Stomach (tissue), 9 donors: Measurements from ENCODE around the gene FGF23. TPM values are rescaled to one million over a fixed set of nuclear protein-coding genes. Genes with fewer than 3 reads are reported as not detected.

Experiments used
- DNase-seq, 2 donors: peaks; one replicate each; pipeline versions ENCODE4 v3.0.0 to v3.0.0-alpha.2; 2013 to 2019
- H3K27ac ChIP-seq, 5 donors: fragments of 200-600 bp in 4 of 5; sonication (generic) in 4 of 5; one replicate each; pipeline ENCODE4 v1.5.1; 2013 to 2019; ENCODE audit warnings: mild to moderate bottlenecking in 1 of 5, moderate library complexity in 1 of 5
- H3K27me3 ChIP-seq, 3 donors: fragments of 200-600 bp; sonication (generic); one replicate each; pipeline ENCODE4 v1.5.1; 2017 to 2019; ENCODE audit warnings: mixed run types in 1 of 3
- H3K36me3 ChIP-seq, 4 donors: fragments of 200-600 bp; sonication (generic); 1 replicate in 3 of 4; 2 replicates in 1 of 4; pipeline ENCODE4 v1.5.1; 2016 to 2019
- H3K4me1 ChIP-seq, 4 donors: fragments of 200-600 bp; sonication (generic); one replicate each; pipeline ENCODE4 v1.5.1; 2016 to 2019
- H3K4me3 ChIP-seq, 4 donors: fragments of 200-600 bp; sonication (generic) in 3 of 4; one replicate each; pipeline ENCODE4 v1.5.1; 2016 to 2019; ENCODE audit warnings: mild to moderate bottlenecking in 1 of 4
- H3K9me3 ChIP-seq, 4 donors: fragments of 200-600 bp; sonication (generic); one replicate each; pipeline ENCODE4 v1.5.1; 2016 to 2019
- EP300 ChIP-seq: sonication (generic); formaldehyde crosslinking; IDR thresholded peaks from one replicate; pipeline ENCODE4 v1.6.1; 2017; ENCODE audit warnings: antibody characterized with exemption
- POLR2A ChIP-seq, 4 donors: fragments of 450-650 bp; IDR thresholded peaks; one replicate each; pipeline ENCODE4 v1.6.1; 2016; ENCODE audit warnings: antibody characterized with exemption in 4 of 4, control low read depth in 2 of 4, mild to moderate bottlenecking in 1 of 4, moderate library complexity in 1 of 4
- POLR2AphosphoS5 ChIP-seq, 3 donors: sonication (generic); formaldehyde crosslinking; IDR thresholded peaks; one replicate each; pipeline ENCODE4 v1.6.1; 2016; ENCODE audit warnings: antibody characterized with exemption in 3 of 3
- WGBS, 5 donors: extraction: QIAGEN DNeasy Blood & Tissue Kit in 3 of 5; methylation state at CpG; one replicate each; pipeline versions ENCODE4 v1.1.5 to v1.1.7; 2013 to 2018; 5-methylcytosine and 5-hydroxymethylcytosine counted together
- intact Hi-C: fragments of 100-400 bp; cut with DNase I; formaldehyde crosslinking; loops from one replicate; pipeline ENCODE4 v1.15.1; 2023; ENCODE audit warnings: low total_unique reads
- polyA plus RNA-seq, 3 donors: library from polyadenylated mRNA; stranded (reverse); fragments of 200-250 nt; gene quantifications; one replicate each; pipeline ENCODE4 v1.2.3, GENCODE V29; 2013
- total RNA-seq, 5 donors: library from RNA; depleted of rRNA; stranded (reverse); fragments of >200 nt; gene quantifications; one replicate each; pipeline versions ENCODE4 v1.1.0 to v1.2.3, GENCODE V29; 2014 to 2016
- TF ChIP-seq, protein P1 (sequence below), 7 experiments: fragments of 450-650 bp in 4 of 7; fragments of 200-600 bp in 3 of 7; sonication (generic) in 3 of 7; IDR thresholded peaks; one replicate each; pipeline ENCODE4 v1.5.1; 2016 to 2019; ENCODE audit warnings: antibody characterized with exemption in 7 of 7, control low read depth in 2 of 7, mild to moderate bottlenecking in 1 of 7
- donor health status: healthy with polysubstance abuse.
- donor health status: Bipolar disorder and iron deficiency.
- donor health status: healthy.

The FGF23 gene
- total and polyA plus RNA-seq, 8 donors, result not detected

DNA sequence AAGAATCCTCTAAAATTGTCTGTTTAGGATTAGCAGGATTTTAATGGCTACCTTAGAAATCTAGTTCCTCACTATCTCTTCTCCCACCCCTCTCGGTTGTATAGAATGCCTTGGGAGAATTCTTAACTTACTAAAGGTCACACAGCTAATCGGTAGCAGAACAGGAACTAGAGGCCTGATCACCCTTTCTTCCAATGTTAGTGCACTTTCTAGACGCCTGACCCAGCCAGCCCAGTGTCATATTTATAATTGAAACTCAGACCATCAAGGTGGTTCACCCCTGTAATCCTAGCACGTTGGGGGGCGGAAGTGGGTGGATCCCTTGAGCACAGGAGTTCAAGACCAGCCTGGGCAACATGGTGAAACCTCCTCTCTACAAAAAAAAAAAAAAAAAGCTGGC, 56.8 kb downstream of the FGF23 start:
- Histone ChIP-seq H3K4me3 (no peak overlapping the region), H3K9me3 (no peaks in the 10 kb centered on the region), H3K36me3 (peaks cover 0 to 4% (median 0%) of the 10 kb centered on the region in 4 donors), H3K27ac (peak overlapping the region in 1 of 5 donors; percentile 10), H3K4me1 (peaks cover 4 to 54% (median 22%) of the 10 kb centered on the region in 4 donors), H3K27me3 (no peaks in the 10 kb centered on the region)
- TF ChIP-seq EP300 (no peak), POLR2A (IDR thresholded peaks at IDR 0.05) (no peak), POLR2AphosphoS5 (IDR thresholded peaks at IDR 0.05) (no peak)
- TF ChIP-seq, protein P1, sequence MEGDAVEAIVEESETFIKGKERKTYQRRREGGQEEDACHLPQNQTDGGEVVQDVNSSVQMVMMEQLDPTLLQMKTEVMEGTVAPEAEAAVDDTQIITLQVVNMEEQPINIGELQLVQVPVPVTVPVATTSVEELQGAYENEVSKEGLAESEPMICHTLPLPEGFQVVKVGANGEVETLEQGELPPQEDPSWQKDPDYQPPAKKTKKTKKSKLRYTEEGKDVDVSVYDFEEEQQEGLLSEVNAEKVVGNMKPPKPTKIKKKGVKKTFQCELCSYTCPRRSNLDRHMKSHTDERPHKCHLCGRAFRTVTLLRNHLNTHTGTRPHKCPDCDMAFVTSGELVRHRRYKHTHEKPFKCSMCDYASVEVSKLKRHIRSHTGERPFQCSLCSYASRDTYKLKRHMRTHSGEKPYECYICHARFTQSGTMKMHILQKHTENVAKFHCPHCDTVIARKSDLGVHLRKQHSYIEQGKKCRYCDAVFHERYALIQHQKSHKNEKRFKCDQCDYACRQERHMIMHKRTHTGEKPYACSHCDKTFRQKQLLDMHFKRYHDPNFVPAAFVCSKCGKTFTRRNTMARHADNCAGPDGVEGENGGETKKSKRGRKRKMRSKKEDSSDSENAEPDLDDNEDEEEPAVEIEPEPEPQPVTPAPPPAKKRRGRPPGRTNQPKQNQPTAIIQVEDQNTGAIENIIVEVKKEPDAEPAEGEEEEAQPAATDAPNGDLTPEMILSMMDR (IDR thresholded peaks at IDR 0.05), result no peak
- WGBS, 5 donors, result 65 to 79% (median 75%) methylated on average over 5 of the region's 5 CpGs
- intact Hi-C loops, result no loop called here
- DNase-seq, result no peak

DNA sequence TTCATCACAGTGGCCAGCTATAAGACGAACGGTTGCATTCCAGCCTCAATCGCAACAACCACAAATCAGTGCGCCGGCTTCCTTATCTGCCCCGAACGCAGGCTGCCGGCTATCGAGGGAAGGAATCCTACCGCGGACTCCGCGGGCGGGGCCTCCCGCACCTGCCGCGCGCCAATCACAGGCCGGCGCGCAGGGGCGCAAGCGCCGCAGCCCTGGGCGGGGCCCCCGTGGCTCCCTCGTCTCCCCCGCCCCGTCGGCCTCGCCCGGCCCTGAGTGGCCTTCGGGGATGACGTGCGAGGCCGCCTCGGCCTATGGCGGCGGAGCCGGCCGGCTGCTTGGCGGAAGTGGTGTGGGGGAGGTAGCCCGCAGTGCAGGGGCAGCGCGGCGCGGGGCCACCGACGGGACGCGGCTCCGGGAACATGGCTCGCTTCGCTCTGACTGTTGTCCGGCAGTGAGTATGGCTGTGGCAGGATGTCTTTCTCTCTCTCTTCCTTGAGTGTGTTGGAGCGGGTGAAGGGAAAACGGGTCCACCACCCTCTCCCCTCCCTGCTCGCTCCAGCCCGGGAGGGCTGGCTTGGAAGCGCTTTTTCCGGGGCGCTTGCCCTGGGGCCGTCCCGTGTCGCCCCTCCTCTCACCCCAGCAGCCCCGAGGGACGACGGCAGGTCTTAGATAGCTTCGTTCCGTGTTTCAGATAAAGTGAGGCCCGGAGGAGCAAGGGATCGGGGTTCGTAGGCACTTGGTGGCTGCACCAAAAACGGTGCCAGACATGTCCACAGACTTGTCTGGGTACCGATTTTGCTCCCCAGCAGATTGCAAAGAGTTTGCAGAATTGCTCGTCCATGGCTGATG, 58.4 kb downstream of the FGF23 start, which contains the start of gene TIGAR:
Gene TIGAR, plus strand, starts transcription at position 361 of the 849 bp plus-strand sequence. Its CDS starts 59 bp downstream, at position 420.
- no peaks in the 10 kb centered on the region for H3K27me3 ChIP-seq
- peak within 1 kb of the TSS; percentile 86 to 92 (median 90) for H3K27ac ChIP-seq
- H3K36me3 ChIP-seq, result peaks cover 0 to 4% (median 0%) of the 10 kb centered on the region in 4 donors
- TF ChIP-seq, protein P1 (IDR thresholded peaks at IDR 0.05), result no peak
- TF ChIP-seq POLR2AphosphoS5 (IDR thresholded peaks at IDR 0.05), result peak; percentile 91 to 98 (median 97)
- TF ChIP-seq EP300, result no peak
- TF ChIP-seq POLR2A (IDR thresholded peaks at IDR 0.05), result peak in 1 of 4 donors; percentile 81
- no peaks in the 10 kb centered on the region for H3K9me3 ChIP-seq
- peak; percentile 95 to 98 for DNase-seq
- intact Hi-C loops, result no loop called here
- H3K4me3 ChIP-seq, result peak within 1 kb of the TSS; percentile 64 to 91 (median 78)
- WGBS, 5 donors, result 0 to 2% (median 1%) methylated on average over 9 to 76 of the region's 76 CpGs
- H3K4me1 ChIP-seq, result peaks cover 4 to 44% (median 22%) of the 10 kb centered on the region in 4 donors

DNA sequence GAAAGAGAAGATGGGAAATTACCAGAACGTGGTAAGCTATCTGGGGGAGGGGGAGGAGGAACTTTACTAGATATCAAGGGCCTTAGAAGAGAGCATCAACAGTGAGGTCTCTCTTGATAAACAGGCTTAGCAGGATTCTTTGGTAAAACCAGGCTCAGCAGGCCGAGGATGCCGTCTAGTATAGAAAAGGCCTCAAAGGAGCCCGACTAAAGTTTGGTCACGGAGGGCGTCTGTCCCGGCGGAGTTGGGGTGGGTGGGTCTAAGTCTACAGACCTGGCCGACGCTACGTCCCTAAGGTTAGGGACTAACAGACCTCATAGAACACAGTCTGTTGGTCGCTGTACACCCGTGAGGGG, 59.0 kb downstream of the FGF23 start:
- Histone ChIP-seq H3K9me3 (no peaks in the 10 kb centered on the region), H3K4me1 (peaks cover 4 to 38% (median 22%) of the 10 kb centered on the region in 4 donors), H3K4me3 (peak overlapping the region; percentile 64 to 91 (median 78)), H3K36me3 (peaks cover 0 to 4% (median 0%) of the 10 kb centered on the region in 4 donors), H3K27ac (peak overlapping the region; percentile 86 to 92 (median 90)), H3K27me3 (no peaks in the 10 kb centered on the region)
- 0 to 1% (median 0%) methylated on average over 13 of the region's 13 CpGs for WGBS, 5 donors
- TF ChIP-seq, protein P1 (IDR thresholded peaks at IDR 0.05), result no peak
- TF ChIP-seq POLR2AphosphoS5 (IDR thresholded peaks at IDR 0.05) (no peak), POLR2A (IDR thresholded peaks at IDR 0.05) (no peak), EP300 (no peak)
- intact Hi-C loops, result no loop called here
- no peak for DNase-seq

Other genes with a start within 250 kb of the FGF23 start
- 10 to 100 TPM; 27.4 to 89.0 (median 49.1) TPM for gene CCND2, start 106.0 kb downstream of the FGF23 start, total RNA-seq
- 1 to 10 TPM; 5.5 to 8.3 (median 7.0) TPM for gene CCND2, start 106.0 kb downstream of the FGF23 start, polyA plus RNA-seq
- 100 to 1,000 TPM in 1 of 5 donors, 1 to 10 TPM in 2, under 1 TPM in 1, not detected in 1; 0.45 to 149 (median 5.1) TPM for gene TIGAR, start 58.5 kb downstream of the FGF23 start, total RNA-seq
- gene TIGAR, start 58.5 kb downstream of the FGF23 start, polyA plus RNA-seq, result 1 to 10 TPM; 2.1 to 9.2 (median 5.5) TPM
- not detected for gene FGF6, start 66.1 kb upstream of the FGF23 start, total RNA-seq
- gene FGF6, start 66.1 kb upstream of the FGF23 start, polyA plus RNA-seq, result not detected
- gene RAD51AP1, start 159.2 kb upstream of the FGF23 start, total RNA-seq, result 10 to 100 TPM in 2 of 5 donors, 1 to 10 TPM in 2, not detected in 1; 4.6 to 20.2 (median 10.6) TPM
- 1 to 10 TPM; 2.5 to 5.0 (median 4.3) TPM for gene RAD51AP1, start 159.2 kb upstream of the FGF23 start, polyA plus RNA-seq
- gene DYRK4, start 182.5 kb upstream of the FGF23 start, total RNA-seq, result 10 to 100 TPM in 4 of 5 donors, not detected in 1; 16.5 to 34.8 (median 23.6) TPM
- 10 to 100 TPM; 29.0 to 41.0 (median 37.0) TPM for gene DYRK4, start 182.5 kb upstream of the FGF23 start, polyA plus RNA-seq